ENCODE data around the gene MSANTD4.

DNA sequence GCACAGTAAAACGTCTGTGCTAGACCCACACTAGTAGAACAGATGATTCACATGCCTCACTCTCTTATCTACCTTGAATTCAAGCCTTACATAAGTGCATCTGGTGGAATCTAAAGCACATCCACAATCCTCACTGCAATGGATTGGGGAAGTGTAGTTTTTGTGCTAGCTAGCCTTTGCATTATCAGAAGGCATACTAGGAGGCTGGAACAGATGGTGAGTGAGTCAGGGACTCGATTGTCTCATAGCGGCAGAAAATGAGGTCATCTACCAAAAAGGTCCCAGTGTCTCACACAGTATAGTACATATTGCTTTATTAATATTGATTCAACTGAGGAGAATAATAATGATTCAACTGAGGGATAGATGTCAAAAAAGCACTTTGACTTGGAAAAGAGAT, 9.3 kb downstream of the MSANTD4 start:
- TF ChIP-seq EZH2 (IDR thresholded peaks at IDR 0.05; ENCODE audit: borderline replicate concordance, low read depth, low read length, severe bottlenecking): no peak
- TF ChIP-seq, protein P1, sequence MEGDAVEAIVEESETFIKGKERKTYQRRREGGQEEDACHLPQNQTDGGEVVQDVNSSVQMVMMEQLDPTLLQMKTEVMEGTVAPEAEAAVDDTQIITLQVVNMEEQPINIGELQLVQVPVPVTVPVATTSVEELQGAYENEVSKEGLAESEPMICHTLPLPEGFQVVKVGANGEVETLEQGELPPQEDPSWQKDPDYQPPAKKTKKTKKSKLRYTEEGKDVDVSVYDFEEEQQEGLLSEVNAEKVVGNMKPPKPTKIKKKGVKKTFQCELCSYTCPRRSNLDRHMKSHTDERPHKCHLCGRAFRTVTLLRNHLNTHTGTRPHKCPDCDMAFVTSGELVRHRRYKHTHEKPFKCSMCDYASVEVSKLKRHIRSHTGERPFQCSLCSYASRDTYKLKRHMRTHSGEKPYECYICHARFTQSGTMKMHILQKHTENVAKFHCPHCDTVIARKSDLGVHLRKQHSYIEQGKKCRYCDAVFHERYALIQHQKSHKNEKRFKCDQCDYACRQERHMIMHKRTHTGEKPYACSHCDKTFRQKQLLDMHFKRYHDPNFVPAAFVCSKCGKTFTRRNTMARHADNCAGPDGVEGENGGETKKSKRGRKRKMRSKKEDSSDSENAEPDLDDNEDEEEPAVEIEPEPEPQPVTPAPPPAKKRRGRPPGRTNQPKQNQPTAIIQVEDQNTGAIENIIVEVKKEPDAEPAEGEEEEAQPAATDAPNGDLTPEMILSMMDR (IDR thresholded peaks at IDR 0.05; ENCODE audit: borderline replicate concordance, extremely low read depth, low read length, poor library complexity, severe bottlenecking): no peak

Data from DND-41 (cell line).